GM21367 (cell line): ENCODE results near the gene ANTKMT.

ENCODE experiments used
- ATAC-seq: cut with Tn5 transposase; IDR thresholded peaks from one replicate; pipeline ENCODE4 v1.9.1; 2021; ENCODE audit not compliant: unreplicated experiment

Gene ANTKMT, protein sequence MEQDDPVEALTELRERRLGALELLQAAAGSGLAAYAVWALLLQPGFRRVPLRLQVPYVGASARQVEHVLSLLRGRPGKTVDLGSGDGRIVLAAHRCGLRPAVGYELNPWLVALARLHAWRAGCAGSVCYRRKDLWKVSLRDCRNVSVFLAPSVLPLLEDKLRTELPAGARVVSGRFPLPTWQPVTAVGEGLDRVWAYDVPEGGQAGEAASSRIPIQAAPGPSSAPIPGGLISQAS

DNA sequence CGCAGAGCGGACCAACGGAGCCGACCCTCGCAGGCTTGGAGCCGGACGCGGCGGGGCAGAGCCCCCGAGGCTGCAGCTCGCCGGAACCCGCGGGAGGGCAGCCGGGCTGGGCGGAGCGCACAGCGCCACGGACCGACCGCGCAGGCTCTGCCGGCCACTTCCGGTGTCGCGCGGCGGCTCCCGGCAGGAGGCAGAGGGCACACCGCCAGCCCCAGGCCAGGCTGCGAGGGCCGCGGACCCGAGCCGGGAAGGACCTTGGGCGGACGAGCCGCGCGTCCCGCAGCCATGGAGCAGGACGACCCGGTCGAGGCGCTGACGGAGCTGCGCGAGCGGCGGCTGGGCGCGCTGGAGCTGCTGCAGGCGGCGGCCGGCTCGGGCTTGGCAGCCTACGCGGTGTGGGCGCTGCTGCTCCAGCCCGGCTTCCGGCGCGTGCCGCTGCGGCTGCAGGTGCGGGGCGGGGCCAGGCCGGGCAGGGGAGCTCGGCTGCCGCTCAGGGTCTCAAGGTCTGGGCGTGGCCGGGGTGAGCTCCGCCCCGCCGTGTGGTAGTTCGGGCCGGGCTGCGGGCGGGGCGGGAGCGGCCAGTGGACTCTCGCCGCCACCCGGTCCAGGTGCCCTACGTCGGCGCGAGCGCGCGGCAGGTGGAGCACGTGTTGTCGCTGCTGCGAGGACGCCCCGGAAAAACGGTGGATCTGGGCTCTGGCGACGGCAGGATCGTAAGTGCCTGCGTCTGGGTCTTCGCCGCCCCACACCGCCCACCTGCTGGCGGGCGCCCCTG lies at the start of gene ANTKMT:
ANTKMT (plus strand) TSS at position 157 of the 775 bp plus-strand sequence; CDS start at position 286, 129 bp downstream.
- ATAC-seq, result peak; percentile 48

- no peak for ATAC-seq
Observed at GRCh38 chr16:671353-672131, 49.4 kb upstream of the ANTKMT start.

DNA sequence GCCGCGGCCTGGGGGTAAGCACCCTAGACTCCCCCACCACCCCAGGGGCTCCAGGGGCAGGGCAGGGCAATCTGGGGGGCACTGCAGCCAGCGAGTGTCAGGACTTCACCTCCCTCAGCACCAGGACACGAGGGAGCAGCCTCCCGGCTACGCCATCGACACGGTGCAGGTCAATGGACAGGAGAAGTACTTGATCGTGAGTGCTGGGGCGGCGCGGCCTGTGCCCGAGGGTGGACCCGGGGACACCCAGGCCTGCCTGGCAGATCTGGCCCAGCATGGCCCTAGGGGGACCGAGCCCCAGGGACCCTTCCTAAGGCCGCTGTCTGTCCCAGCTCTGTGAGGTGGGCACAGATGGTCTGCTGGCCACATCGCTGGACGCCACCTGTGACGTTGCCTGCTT lies 48.6 kb upstream of the ANTKMT start:
- ATAC-seq, result no peak

DNA sequence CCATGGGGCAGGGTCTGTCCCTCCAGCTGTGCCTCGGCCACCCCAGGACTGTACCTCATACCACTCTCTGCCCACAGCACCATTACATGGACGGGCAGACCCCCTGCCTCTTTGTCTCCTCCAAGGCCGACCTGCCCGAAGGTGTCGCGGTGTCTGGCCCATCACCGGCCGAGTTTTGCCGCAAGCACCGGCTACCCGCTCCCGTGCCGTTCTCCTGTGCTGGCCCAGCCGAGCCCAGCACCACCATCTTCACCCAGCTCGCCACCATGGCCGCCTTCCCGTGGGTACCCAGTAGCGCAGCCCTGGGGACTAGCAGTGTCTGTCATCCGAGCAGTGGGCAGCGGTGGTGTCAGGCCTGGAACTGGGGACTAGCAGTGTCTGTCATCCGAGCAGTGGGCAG lies 48.1 kb upstream of the ANTKMT start:
- no peak for ATAC-seq

DNA sequence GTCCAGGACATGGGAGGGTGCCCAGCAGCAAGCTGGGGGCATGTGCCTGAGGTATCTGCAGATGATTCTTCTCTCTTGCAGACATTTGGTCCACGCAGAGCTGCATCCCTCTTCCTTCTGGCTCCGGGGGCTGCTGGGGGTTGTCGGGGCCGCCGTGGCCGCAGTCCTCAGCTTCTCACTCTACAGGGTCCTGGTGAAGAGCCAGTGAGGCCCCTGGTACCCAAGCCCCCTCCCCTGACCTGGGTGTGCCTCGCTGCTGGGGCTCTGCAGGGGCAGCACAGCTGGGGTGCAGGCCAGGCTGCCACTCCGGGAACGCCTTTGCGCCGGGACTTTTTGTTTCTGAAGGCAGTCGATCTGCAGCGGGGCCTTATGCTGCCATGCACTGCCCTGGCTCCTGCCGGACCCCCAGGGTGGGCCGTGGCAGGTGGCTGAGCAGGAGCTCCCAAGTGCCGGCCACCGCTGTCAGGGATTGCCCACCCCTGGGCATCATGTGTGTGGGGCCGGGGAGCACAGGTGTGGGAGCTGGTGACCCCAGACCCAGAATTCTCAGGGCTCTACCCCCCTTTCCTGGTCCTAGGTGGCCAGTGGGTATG lies 47.5 kb upstream of the ANTKMT start:
- no peak for ATAC-seq

DNA sequence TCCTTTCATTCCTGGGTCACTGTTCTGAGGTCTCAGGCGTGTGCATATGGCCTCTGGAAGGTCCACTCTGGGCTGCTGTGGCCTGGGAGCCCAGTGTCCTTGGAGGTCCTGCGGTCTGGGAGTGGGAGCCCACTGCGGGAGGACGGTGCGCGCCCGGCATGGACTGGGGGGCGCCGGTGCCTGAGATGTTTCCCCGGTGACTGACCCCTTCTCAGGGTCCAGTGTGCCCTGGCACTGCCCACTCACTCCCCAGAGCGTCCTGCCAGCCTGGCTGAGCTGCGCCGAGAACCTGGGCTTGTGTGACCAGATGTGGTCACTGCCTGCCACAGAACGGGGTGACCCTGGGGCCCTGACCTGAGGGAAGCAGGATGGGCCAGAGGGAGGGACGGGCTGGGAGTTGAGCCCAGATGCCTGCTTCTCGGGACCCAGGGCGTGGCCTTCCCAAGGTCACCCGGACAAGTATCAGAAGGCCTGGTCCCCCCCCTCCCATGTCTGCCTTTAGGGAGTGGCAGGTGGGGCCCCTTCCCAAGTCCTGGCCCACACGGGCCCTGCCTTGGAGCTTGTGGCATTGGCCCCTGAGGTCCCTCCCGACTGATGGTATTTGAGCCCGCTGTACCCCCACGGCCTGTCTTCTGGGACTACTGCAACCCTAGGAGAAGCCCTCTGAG lies 46.6 kb upstream of the ANTKMT start:
- ATAC-seq, result no peak

DNA sequence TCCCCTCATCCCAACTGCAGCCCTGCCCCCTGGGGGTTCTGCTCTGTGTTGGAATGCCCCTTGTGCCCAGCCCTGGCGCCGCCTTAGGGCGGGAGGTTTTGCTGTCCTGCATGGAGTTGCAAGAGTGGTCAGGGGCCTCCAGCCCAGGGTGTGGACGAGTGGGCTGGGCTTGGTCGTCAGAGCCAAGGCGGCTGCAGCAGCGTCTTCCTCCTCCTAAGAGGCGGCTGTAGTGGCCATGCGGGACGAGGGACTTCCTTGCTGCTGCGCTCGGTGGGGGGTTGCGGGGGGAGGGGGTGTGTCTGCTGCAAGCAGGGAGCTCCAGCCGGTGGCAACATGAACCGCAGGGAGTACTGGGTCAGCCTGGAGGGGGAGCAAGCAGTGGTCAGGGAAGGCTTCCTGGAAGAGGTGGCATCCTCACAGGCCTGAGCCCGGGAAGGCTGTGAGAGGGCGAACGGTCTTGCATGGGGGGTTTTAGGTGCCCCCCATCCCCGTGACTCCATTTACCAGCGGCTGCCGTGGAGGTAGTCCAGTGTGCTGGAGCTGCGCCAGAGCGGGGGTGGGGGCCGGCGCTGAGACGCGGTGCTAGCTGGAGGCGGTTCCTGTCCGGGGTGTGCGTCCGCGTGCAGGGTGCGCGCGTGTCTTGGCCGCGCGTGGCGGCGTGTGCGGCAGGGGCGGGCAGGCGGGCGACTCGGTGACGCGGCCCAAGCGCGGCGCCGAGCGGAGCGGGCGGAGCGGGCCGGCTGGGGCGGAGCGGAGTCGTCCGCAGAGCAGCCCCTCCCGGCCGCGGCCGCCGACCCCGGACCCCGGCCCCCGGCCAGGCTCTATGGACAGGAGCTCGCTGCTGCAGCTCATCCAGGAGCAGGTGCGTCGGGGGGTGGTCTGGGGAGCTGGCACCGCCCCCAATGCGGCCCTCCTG lies 45.7 kb upstream of the ANTKMT start, which contains the start of gene RHBDL1:
RHBDL1 (plus strand) TSS at position 704 of the 916 bp plus-strand sequence; CDS start at position 824, 120 bp downstream.
- no peak for ATAC-seq

GRCh38 chr16:675884-676564 lies 44.9 kb upstream of the ANTKMT start:
- ATAC-seq, result no peak

DNA sequence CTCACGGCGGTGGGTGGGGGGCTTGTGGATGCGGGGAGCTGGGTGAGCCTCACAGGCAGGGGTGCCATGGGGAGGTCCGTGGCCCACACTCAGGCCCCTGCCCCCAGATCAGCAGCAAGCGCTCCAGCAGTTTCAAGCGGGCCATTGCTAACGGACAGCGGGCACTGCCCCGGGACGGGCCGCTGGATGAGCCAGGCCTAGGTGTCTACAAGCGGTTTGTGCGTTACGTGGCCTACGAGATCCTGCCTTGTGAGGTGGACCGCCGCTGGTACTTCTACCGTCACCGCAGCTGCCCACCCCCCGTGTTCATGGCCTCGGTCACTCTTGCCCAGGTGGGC lies 44.4 kb upstream of the ANTKMT start:
- no peak for ATAC-seq

DNA sequence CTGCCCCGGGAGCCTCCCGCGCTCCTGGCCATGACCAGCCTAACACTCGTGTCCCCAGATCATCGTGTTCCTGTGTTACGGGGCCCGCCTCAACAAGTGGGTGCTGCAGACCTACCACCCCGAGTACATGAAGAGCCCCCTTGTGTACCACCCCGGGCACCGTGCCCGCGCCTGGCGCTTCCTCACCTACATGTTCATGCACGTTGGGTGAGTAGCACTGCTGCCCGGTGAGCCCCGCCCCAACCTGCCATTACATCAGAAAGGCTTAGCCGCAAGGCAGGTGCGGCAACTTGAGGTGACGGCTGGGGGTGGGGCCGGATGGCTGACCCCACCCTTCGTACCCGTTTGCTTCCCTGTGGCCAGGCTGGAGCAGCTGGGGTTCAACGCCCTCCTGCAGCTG lies 44.0 kb upstream of the ANTKMT start:
- no peak for ATAC-seq

GRCh38 chr16:677316-678190 lies 43.4 kb upstream of the ANTKMT start:
- no peak for ATAC-seq

DNA sequence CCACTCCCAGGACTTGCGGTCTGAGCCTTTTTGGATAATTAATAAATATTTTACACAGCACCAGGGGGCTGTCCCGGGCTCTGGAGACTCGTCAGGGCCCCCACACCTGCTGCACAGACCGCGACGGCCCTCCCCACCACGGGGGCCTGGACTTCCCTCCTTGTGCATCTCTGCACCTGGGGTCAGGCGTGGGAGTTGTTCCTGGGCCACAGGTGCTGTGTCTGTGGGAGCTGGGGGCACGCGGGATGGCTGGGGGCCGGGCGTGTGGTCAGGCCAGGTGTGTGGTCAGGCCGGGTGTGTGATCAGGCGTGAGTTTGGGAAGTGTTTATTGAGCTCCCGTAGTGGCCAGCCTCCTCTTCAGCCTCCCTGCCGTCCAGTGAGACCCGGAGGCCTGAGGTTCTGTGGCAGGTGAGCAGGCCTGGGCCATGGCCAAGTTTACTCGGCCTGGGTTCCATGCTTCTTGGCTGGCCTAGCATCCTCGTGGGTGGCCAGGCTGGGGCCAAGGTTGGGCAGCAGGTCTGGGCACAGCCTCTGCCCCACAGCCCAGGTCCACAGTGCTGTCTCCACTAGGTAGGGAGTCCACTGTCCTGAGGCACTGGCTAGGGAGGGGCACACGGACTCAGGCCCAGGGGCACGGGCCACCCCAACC lies 42.6 kb upstream of the ANTKMT start:
- ATAC-seq, result no peak

DNA sequence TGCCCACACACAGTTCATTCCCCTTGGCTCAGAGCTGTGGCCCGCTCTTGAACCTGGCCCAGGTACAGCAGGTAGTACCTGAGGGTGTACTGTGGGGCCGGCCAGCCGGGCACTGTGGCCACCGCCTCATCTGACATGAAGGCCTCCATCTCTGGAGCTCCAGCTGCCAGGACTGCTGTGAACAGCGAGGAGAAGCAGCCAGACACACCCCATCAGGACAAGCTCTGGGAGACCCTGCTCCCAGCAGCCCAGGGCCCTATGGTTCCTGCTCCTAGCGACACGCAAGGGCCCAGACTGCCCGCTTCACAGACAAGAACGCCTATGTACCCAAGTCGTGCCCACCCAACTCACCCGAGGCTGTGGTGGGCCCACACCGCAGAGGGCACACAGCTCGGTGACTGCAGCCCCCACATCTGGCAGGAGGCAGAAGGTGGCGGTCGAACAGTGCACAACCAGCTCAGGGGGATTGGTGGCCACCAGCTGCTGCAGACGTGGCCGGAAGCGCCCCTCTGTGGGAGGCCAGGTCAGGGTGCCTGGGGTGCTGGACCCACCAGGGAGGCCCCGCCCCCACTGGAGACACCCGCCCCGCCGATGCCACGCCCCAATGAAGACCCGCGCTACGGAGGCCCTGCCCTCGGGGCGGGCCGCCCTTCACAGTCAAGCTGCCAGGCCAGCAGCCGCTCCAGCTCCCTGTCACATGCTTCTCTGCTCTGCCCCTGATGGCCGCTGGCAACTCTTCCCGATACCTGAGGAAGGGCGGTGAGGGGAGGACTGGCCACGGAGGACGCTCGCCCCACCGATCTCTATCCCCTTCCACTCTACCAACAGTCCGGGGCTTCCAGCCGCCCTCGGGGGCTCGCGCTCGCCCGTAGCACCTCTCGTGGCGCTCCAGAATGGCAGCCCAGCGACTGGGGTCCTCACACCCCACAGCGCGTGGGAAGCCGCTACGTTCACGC lies 41.8 kb upstream of the ANTKMT start:
- no peak for ATAC-seq

GRCh38 chr16:679814-680624 lies 40.9 kb upstream of the ANTKMT start, which contains the start of gene STUB1:
Gene STUB1 (plus strand): TSS chr16:680410. CDS start chr16:680526, 116 bp downstream.
- ATAC-seq, result no peak

GRCh38 chr16:680625-680945 lies 40.4 kb upstream of the ANTKMT start:
- ATAC-seq, result no peak
